Pulmonary artery endothelial cell (primary cell): ENCODE data around the gene TSFM. TPM values are rescaled to one million over a fixed set of nuclear protein-coding genes. Genes with fewer than 3 reads are reported as not detected.
A peak's percentile ranks its signal among the peaks of the same experiment; 100 is the strongest.

Experiments used
- DNase-seq: peaks from one replicate; pipeline ENCODE4 v3.0.0-alpha.2; 2011; ENCODE audit warnings: low read depth, low spot score
- total RNA-seq: library from RNA; depleted of rRNA; stranded (reverse); fragments of >200 nt; gene quantifications from 2 replicates; pipeline ENCODE4 v1.2.3, GENCODE V29; 2014

TSFM gene
- total RNA-seq, 1 donor from 2014 or later, result 26.0 TPM

DNA sequence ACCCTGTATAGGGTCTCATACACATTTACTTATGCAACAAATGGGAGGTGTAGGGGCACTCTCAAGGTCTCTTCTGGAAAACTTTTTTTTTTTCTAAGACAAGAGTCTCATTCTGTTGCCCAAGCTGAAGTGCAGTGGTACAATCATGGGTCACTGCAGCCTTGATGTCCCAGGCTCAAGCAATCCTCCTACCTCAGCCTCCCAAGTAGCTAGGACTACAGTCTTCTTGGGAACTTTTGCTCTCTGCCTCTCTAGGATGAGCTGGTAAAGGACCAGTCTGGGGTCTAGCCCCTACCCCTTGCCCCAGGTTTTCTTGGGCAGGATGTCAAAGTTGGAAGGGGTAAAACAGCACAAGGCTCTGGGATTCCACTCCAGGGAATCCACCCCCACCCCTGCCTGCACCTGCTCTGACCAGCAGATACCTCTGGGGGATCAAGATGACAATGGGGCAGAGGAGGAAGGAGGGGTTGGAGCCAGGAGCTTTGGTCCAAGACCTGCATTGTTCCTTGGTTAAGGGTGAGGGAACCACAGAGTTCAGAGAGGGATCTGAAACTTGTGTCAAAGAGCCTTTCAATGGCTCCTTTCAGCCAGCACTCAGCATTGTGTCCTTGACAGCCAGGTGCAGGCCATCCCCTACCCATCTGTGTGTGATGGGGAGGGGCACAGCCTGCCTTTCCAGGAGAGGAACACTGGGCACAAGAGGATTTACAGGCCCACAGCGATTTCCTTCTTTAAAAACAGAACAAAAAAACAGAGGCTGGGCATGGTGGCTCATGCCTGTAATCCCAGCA, 51.7 kb downstream of the TSFM start:
- DNase-seq, result no peak

DNA sequence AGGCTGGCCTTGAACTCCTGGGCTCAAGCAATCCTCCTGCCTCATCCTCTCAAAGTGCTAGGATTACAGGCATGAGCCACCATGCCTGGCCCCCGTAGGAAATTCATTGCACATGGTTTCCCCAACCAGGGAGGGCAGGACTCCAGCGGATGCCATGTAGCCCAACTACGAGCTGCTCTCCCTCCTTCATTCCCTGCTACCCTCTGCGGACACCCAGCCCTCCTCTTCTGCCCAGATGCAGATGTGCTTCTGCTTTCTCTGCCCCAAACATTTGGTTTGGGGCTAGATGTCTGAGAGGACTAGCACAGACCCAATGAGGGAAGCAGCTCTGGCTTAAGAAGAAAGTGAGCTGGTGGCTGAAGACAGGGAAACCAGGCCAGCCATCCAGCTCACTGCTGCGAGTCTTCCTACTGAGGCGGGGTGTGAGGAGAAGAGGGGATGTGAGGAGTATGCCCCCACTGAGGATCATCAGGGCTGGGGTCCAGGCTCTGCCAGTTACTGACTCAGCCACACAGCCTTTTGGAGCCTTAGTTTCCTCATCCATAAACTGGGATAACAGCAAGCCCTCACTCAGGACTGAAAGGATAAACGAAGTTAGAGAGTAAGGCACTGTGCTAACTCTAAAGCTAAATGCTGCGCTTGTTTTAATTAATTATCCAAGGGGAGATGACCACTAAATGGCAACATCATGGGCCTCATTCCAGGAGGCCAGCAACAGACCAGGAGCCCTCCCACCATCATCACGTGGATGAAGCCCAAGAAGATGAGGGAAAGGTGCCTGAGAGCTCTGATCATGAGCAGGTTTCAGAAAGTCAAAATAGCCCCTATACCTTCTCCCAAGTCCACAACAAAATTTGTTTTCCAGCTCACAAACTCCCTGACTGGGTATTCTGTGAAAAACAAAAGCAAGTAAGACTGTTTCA, 53.0 kb downstream of the TSFM start:
- DNase-seq, result no peak

DNA sequence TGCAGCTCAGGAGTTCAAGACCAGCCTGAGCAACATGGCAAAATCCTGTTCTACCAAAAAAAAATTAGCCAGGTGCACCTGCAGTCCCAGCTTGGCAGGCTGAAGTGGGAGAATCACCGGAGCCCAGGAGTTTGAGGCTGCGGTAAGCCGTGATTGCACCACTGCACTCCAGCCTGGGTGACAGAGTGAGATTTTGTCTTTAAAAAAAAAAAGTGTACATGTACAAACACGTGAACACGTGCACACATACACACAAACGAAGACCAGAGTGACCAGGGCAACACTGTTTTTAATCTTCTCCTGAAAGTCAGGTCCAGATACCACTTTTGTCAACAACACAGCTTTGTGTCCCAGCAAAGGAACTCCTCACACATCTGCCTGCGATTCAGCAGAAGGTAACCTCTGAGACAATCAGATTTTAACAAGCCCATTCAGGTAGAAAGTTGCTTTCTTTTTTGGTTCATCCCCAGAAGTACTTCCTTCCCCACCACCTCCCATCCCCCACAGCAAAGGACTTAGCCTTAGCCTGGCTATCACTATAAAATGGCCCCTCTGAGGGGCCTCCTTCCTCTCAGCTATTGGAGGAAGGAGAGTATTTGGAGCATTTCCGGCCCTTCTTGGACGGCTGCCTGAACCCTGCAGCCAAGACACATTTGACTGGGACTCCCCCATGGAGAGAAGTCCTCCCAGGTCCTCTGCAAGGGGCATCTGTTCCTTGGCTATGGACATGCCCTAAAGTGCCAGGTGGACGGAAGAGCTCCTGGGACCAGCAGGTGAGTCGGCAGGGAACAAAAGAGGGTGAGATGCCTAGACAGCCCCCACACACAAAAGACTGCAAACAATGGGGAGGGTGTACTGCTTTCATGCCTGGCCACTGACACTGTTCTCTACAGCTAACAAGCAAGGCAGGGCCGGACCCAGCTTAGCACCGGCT, 54.1 kb downstream of the TSFM start:
- peak; percentile 53 for DNase-seq

DNA sequence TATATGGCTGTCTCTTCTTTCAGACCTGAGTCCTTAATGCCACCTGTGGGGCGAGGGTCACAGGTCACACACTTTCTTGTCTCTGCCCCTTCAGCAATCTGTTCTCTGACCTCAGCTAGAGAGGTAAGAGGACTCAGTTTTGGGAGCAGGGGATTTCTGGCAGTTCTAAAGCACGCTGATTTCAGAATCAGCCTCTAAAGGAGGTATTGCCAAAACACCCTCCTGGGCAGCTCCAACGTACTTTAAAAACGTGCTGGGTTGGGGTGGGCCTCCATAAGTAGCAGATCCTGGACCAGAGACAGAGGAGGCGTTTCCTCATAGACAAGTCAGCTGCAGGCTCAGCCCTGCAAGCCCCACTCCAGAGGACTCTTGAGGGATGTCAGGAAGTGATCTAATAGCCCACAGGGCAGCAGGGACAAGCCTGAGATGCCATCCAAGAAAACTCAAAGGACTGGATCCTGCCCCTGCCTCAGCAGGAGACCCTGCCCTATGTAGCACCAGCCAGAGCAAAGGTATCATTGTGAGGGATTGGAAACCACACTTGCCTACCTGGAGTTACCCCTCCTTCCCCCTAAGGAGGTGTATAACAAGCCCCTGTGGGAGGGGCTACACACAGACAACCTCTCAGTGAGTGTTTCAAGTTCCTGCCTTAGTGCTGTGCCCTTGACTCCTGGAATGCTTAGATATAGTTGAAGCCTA, 55.4 kb downstream of the TSFM start:
- DNase-seq, result peak; percentile 39

DNA sequence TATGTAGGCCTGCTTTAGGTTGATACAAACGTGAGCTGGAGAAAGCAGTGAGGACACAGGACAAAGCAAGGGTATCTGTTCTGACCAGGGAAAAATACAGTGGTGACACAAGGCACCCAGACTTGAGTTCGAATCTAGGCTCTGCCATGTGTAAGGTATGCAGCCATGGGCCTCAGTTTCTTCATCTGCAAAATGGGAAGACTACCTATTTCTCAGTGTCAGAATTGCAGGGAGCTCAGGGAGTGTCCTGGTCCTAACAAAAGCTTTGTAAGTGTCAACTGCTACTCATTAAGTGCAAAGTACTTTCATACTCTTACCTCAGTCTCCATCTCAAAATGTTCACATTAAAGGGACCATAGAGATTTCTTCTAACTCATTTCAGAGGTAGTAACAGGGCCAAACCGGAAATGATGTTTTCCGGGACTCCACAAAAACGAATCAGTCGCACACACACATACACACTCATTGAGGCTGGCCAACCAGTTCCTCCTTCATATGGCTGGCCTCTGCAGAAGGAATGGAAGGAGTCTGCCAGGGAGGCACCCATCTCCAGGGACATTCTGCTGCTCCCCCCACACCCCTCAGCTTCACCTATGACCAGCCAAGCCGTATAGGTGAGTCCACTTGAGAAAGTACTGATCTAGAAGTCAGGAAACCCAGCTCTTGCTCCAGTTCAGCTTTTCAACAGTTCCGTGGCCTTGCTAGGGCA, 56.2 kb downstream of the TSFM start:
- DNase-seq, result peak; percentile 62

DNA sequence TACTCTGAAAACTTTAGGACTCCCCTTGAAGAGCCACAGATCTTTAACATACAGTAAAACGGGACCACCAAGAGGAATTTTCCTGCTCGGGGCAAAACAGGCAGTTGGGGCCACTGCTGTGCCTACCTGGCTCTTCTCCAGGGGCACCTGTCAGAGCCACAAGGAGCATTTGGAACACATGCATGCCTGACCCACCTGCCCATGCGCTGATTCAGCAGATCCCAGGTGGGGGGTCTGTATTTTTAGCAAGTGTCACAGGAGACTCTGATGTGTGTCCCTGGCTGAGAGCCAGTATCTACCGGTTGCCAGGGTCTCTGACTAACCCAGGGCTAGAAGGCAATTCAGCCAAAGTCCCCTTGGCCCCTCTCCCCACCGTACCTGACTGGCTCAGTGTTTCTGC, 57.4 kb downstream of the TSFM start:
- no peak for DNase-seq

DNA sequence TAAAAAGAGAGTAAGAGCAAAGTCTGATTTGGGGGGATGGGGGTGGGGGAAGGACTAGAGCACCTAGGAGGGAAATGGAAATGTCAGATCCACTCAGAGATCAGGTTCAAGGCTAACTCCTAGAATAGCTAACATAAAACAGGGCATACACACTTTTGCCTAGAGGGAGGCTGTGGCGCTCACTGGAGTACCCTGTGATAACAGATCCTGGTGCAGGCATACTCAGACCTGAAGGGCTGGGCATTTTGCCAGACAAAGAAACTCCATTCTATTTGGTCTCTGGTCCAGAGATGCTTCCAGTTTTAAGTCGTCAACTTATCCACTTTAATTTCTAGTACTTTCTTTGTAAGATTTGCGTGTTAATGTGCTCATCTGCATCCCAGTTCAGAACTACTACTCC, 58.1 kb downstream of the TSFM start:
- DNase-seq, result no peak

DNA sequence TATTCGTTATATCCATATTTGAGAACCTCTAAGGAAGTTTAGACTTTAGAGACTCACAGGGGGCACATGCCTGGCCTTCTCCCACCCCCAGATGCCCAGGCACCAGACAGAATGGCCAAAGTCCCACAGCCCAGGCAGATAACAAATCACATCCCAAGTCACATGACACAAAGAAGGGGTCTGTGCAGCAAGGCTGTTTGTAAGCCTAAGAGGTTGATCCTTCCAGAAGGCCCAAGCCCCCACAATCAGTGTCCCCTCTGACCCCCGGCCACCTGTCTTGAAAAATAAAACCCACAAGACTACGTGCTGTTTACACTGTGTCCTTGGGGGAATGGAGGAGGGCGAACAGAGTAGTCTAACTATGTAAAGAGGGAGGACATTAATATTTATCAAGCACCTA, 58.9 kb downstream of the TSFM start:
- DNase-seq, result no peak

DNA sequence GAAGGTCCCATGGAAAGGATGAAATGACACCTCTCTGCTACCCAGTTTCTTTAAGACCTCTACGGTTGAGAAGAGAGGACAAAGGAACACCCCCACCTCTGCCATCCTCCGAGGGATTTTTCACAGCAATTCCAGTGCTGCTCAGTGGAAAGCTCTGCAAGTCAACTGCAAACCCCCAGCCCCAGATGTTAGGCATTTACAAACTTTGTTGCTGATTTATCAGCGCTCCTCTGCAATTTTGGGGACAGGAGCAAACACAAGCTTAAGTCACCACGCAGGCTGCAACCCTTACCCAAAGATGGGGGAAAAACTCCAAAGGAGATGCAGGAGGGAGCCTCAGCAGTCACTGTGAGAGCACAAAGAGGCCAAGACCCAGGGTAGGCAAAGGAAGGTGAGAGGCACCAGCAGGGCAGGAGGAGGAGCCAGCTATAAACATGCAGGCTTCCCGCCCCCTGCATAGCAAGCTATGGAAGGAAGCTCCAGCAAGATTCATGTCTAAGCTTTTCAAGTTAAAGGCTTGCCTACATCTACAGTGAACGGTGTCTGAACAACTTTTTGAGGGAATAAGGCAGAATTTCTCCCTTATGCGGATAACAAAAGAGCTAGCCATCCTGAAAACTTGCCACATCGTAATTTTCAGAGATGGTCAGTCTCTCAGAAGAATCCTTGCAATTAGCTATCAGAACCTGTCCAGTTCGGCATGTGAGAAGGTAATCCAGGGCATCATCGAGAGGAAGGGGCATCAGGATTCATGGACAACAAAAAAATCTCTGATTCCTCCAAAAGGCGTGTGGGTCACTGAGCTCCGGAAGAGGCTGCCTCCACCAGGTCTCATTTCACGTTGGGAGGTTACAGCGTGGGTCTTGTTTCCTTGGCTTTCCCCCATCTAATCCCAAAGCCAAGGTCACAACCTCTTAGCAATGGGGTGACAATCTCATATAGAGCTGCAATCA, 60.0 kb downstream of the TSFM start:
- no peak for DNase-seq

DNA sequence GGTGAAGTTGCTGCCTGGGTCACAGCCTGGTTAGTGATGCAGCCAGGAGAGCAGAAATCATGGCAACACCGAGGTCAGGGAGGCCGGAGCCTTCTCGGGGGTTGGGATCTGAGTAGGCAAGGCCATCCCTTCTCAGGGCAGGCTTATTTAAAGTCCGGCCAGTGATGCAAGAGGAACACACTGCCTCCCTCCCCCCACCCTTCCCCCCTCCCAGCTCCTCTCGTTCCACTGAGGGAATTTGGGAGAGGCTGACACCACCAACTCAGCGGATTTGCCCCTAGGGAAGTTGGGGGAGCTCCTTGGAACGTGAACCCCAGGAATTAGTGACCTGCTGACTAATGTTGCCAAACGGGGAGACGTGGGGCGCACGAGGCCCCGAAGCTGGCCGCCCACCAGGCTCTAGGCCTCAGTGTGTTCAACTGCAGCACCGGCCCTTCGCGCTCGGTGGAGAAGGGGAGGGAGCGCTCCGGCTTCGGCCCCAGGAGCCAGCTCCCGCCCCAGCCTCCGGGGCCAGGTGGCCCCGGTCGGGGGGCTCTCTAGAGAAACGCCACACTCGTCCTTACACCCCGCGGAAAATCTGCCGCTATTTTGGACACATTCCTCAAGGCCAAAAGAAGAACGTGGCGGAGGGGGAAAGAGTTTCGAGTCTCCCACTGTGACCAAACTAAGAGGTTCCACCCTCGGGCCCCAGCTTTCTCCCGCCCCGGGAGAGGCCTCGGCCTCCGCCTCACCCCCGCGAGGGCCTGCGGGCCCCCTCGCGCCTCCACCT, 62.3 kb downstream of the TSFM start:
- no peak for DNase-seq

DNA sequence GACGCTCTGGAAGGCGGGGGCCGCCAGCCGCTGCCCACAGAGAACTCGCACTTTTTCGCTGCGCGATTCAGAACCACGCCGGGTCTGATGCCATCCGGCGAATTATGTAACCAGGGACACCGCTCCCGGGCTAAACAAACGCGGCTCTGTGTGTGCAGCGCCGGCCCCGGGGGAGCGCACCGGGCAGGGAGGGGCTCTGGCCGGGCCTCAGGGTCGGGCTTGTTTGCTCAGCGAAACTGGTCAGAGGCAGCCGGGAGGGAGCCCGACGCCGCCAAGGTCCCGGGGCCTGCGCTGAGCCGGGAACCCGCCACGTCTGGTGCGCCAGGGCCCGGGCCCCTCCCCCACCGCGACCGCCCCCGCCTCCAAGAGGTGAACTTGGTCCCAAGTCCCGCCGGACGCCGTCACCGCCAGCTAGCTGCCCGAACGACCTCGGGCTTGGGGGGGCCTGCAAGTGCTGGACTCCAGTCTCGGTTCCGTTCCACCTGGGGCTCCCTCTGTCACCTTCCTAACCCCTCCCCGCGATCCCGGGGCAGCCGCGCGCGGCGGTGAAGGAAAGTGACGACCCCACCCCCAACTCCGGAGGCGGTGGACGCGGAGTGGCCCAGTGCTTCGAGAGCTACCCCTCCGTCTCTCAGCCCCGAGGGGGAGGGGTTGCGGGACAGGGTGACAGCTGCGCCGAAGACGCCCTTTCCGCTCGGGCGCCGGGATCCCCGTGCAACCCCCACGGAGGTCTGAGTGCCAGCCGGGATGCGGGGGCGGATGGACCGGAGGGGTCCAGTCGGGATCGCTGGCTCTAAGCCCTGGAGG, 63.1 kb downstream of the TSFM start:
- no peak for DNase-seq

DNA sequence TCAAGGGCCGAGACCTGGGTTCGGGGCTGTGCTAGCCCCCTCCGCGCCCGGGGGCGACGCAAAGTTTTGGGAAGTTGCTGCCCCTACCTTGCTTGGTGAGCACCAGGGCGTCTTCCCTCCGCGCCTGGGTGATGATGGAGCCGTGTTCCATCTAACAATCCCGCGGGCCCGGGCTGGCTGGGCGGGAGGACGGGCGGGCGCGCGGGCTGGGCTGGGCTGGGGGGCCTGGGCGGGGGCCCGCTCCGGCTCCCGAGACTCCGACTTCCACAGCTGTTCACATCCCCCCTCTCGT, 63.6 kb downstream of the TSFM start:
- no peak for DNase-seq

DNA sequence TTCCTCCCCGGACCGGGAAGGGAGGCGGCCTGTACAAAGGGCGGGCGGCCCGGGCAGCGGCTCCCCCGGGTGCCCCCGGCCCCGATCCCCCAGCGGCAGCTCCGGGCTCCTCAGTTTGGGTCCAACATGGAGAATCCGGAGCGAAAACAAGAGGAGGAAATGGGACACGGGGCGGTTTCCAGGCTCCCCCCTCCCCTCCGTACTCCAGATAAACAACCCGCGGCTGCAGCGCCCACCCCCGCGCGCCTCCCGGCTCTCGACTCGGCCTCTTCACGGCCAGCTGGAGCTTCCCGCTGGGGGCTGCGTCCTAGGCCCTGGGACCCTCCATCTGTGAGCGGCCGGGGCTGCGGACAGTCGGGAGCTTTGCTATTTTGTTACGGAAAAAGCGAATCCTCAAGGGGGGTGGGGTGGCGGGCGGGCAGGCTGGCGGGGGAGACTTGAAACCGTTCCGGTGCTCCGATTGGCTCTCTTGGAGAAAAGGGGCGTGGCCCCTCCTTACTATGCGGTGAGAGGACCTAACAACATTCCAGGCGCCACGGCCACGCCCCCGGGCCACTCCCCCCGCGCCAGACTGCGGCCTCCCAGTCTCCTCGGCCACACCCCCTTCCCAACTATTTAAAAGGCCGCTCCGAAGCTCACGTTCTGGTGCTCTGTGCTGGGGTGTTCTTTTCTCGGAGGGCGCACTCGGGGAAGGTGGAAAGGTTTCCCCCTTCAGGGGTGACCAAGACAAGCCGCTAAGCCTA, 64.2 kb downstream of the TSFM start, which contains the start of gene CTDSP2:
CTDSP2 (minus strand) TSS at position 153 of the 743 bp plus-strand sequence. CDS start 294 bp downstream, outside the sequence.
- DNase-seq, result peak; percentile 97
